Coronary artery (tissue), 2 donors: ENCODE data around the gene DIP2C.

Experiments
- DNase-seq: peaks from one replicate; pipeline ENCODE4 v3.0.0-alpha.2; 2017; ENCODE audit warnings: low spot score
- H3K27ac ChIP-seq, 2 donors: fragments of 200-600 bp; sonication (generic); one replicate each; pipeline ENCODE4 v1.5.1; 2016 to 2019
- H3K4me3 ChIP-seq: fragments of 200-600 bp; sonication (generic); 2 replicates; pipeline ENCODE4 v1.5.1; 2016; ENCODE audit warnings: mild to moderate bottlenecking, moderate library complexity
- TF ChIP-seq, protein P1 (sequence below): fragments of 200-600 bp; sonication (generic); IDR thresholded peaks from one replicate; pipeline ENCODE4 v1.5.1; 2019; ENCODE audit warnings: antibody characterized with exemption

DIP2C gene

DNA sequence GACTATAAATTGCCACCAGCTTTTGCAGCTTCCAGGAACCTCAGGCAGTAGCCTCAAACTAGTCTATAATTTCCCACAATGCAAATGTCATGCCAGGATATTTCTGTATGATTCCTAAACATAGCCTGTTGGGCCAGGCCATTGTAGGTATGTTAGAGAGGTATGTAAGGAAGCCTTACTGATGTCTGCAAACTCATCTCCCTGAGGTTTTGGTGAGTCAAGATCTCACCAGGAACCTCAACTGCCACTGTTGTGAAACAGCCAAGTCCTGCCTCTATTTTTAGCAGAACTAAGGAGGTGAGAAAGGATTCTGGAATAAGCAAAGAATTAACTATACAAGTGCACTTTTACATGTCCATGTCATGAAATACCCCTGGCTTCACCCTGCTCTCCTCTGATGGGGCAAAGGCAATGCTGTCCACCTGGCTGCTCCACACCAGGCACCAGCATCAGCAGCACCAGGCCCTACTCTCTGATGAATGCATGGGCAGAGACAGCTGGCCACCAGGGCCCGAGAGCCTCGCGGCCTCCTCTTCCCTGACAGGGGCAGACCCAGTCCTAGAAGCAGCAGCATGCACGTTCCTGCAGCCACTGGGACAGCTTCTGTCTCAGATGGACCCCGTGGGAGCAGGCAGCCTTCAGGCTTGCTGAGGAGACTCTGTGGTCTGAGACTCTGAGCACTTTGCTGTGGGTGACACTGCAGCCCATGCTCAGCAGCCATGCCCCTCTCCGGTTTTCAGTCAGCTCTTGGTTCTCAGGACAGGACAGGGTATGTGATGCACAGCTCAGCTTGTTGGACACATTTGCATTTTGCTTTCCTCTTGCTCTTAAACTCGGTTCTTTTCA is 407.0 kb downstream of the DIP2C start:
- Histone ChIP-seq H3K27ac (no peak overlapping the region), H3K4me3 (no peak overlapping the region)
- DNase-seq = no peak
- TF ChIP-seq, protein P1, sequence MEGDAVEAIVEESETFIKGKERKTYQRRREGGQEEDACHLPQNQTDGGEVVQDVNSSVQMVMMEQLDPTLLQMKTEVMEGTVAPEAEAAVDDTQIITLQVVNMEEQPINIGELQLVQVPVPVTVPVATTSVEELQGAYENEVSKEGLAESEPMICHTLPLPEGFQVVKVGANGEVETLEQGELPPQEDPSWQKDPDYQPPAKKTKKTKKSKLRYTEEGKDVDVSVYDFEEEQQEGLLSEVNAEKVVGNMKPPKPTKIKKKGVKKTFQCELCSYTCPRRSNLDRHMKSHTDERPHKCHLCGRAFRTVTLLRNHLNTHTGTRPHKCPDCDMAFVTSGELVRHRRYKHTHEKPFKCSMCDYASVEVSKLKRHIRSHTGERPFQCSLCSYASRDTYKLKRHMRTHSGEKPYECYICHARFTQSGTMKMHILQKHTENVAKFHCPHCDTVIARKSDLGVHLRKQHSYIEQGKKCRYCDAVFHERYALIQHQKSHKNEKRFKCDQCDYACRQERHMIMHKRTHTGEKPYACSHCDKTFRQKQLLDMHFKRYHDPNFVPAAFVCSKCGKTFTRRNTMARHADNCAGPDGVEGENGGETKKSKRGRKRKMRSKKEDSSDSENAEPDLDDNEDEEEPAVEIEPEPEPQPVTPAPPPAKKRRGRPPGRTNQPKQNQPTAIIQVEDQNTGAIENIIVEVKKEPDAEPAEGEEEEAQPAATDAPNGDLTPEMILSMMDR = no peak

DNA sequence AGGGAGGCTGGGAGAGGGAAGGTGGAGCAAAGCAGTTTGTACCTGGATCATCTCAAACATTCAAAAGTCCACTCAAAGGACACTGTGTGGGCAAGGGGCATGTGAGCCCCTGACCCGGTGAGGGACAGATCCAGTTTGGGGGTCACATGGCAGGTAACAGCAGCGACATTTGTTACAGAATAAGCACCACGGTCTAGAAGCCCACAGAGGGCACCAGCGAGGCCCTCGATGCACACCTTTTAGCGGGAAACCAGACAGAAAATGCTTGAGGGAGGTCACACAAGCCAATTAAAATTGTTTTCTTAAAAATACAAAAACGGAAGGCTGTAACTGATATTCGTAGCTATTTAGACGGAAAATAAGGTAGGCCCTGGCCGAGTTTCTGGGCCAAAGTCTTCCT is 409.8 kb downstream of the DIP2C start:
- no peak overlapping the region for H3K27ac ChIP-seq
- no peak for DNase-seq
- H3K4me3 ChIP-seq = no peak overlapping the region
- TF ChIP-seq, protein P1 = no peak

GRCh38 chr10:279232-279631 is 410.2 kb downstream of the DIP2C start:
- DNase-seq = no peak
- Histone ChIP-seq H3K4me3 (no peak overlapping the region), H3K27ac (no peak overlapping the region)
- TF ChIP-seq, protein P1 = no peak

- no peak overlapping the region for H3K4me3 ChIP-seq
- TF ChIP-seq, protein P1 = no peak
- H3K27ac ChIP-seq = no peak overlapping the region
- DNase-seq = no peak
These were observed 410.8 kb downstream of the DIP2C start for GRCh38 chr10:278707-279106.

- no peak overlapping the region for H3K27ac ChIP-seq
- no peak for DNase-seq
- TF ChIP-seq, protein P1 = no peak
- H3K4me3 ChIP-seq = no peak overlapping the region
These were observed 411.5 kb downstream of the DIP2C start for GRCh38 chr10:277963-278362.

- DNase-seq = no peak
- TF ChIP-seq, protein P1 = no peak
- Histone ChIP-seq H3K4me3 (no peak overlapping the region), H3K27ac (no peak overlapping the region)
These were observed 413.8 kb downstream of the DIP2C start for GRCh38 chr10:275680-276079.

DNA sequence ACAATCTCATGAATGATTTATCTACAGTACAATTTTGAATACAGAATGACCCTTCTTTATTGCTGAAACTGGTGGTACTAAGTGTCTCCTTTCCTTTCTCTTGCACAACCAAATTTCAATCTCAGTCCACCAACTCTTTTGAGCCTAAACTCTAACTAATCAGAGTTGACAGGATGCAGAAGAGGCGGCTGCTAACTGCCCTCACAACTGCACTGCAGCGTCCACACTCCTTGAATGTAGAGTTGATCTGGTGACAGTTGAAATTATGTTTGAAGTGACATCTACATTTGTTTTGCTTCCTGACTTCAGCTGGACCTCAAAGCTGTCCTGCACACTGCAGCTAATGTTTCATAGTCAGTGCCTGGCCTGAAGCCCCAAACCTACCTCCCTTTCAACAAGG is 414.6 kb downstream of the DIP2C start:
- no peak overlapping the region for H3K27ac ChIP-seq
- TF ChIP-seq, protein P1 = no peak
- no peak for DNase-seq

More for the DNA sequence above, 414.6 kb downstream of the DIP2C start:
- no peak overlapping the region for H3K4me3 ChIP-seq
